Spinal cord (tissue), 10 donors: ENCODE results near the gene CDKN2B. TPM values are rescaled to one million over a fixed set of nuclear protein-coding genes. Genes with fewer than 3 reads are reported as not detected.

Experiments
- DNase-seq, 6 donors: peaks; one replicate each; pipeline versions ENCODE4 v3.0.0 to v3.0.0-alpha.2; 2013 to 2015; ENCODE audit warnings: low spot score in 6 of 6, low read depth in 4 of 6
- H3K27ac ChIP-seq: one replicate; pipeline ENCODE4 v1.5.1; 2013; ENCODE audit warnings: low read depth, low read length, control low read depth
- H3K27me3 ChIP-seq: one replicate; pipeline ENCODE4 v1.6.1; 2013; ENCODE audit warnings: low read length; ENCODE audit not compliant: control insufficient read depth, insufficient read depth
- H3K36me3 ChIP-seq: one replicate; pipeline ENCODE4 v1.6.1; 2013; ENCODE audit warnings: low read length; ENCODE audit not compliant: control insufficient read depth, insufficient read depth
- H3K4me1 ChIP-seq: one replicate; pipeline ENCODE4 v1.6.1; 2013; ENCODE audit warnings: low read length; ENCODE audit not compliant: control insufficient read depth, insufficient read depth
- H3K4me3 ChIP-seq: one replicate; pipeline ENCODE4 v1.5.1; 2013; ENCODE audit warnings: low read depth, low read length, control low read depth
- H3K9me3 ChIP-seq: one replicate; pipeline ENCODE4 v1.6.1; 2013; ENCODE audit warnings: low read length; ENCODE audit not compliant: control insufficient read depth, insufficient read depth
- WGBS: methylation state at CpG from one replicate; pipeline ENCODE4 v1.1.5; 2013; ENCODE audit warnings: missing lambda C conversion rate; ENCODE audit not compliant: insufficient coverage; 5-methylcytosine and 5-hydroxymethylcytosine counted together
- polyA plus RNA-seq, 2 donors: library from polyadenylated mRNA; unstranded; fragments of 120-200 nt; gene quantifications; one replicate each; pipeline ENCODE4 v1.2.1, GENCODE V29; 2013; ENCODE audit not compliant: insufficient read length in 2 of 2
- total RNA-seq, 2 donors: library from RNA; depleted of rRNA in 1 of 2; stranded (reverse); fragments of 120-200 nt in 1 of 2; fragments of >200 nt in 1 of 2; gene quantifications; one replicate each; pipeline versions ENCODE4 v1.2.3 to v1.2.4, GENCODE V29; 2013 to 2014
- donor health status: healthy.

The CDKN2B gene
- total and polyA plus RNA-seq, 4 donors, result 0.79 to 1.8 (median 1.4) TPM

- H3K9me3 ChIP-seq, result peaks cover 1% of the 10 kb centered on the region
- H3K27ac ChIP-seq, result no peak overlapping the region
- H3K27me3 ChIP-seq, result peaks cover 75% of the 10 kb centered on the region
- peaks cover 26% of the 10 kb centered on the region for H3K4me1 ChIP-seq
- no peak overlapping the region for H3K4me3 ChIP-seq
- no CpG with 5 or more reads among the region's 5 CpGs for WGBS
- no peaks in the 10 kb centered on the region for H3K36me3 ChIP-seq
- no peak for DNase-seq
Observed at GRCh38 chr9:21996858-21997257, 12.2 kb downstream of the CDKN2B start.

- Histone ChIP-seq H3K4me3 (no peak overlapping the region), H3K27ac (no peak overlapping the region), H3K9me3 (peaks cover 1% of the 10 kb centered on the region), H3K4me1 (peaks cover 26% of the 10 kb centered on the region), H3K36me3 (no peaks in the 10 kb centered on the region), H3K27me3 (peaks cover 74% of the 10 kb centered on the region)
- WGBS, result 31% methylated on average over 4 of the region's 9 CpGs
- no peak for DNase-seq
Observed at GRCh38 chr9:21996438-21996837, 12.7 kb downstream of the CDKN2B start.

- peak overlapping the region; percentile 7 for H3K27ac ChIP-seq
- peak in 1 of 6 donors; percentile 10 for DNase-seq
- H3K36me3 ChIP-seq, result no peaks in the 10 kb centered on the region
- WGBS, result 8% methylated on average over 54 of the region's 54 CpGs
- H3K4me1 ChIP-seq, result peaks cover 26% of the 10 kb centered on the region
- H3K27me3 ChIP-seq, result peaks cover 75% of the 10 kb centered on the region
- H3K4me3 ChIP-seq, result peak overlapping the region; percentile 62
- peaks cover 1% of the 10 kb centered on the region for H3K9me3 ChIP-seq
Observed at GRCh38 chr9:21995666-21996398, 13.3 kb downstream of the CDKN2B start.

GRCh38 chr9:21995006-21995665 is 14.0 kb downstream of the CDKN2B start:
- Histone ChIP-seq H3K4me3 (peak overlapping the region; percentile 62), H3K9me3 (peaks cover 1% of the 10 kb centered on the region), H3K4me1 (peaks cover 26% of the 10 kb centered on the region), H3K27me3 (peaks cover 76% of the 10 kb centered on the region), H3K36me3 (no peaks in the 10 kb centered on the region), H3K27ac (peak overlapping the region; percentile 7)
- WGBS, result under 1% methylated on average over 55 of the region's 56 CpGs
- DNase-seq, result peak in 2 of 6 donors; percentile 63 to 76

- Histone ChIP-seq H3K27ac (peak within 1 kb of the TSS; percentile 7), H3K4me1 (peaks cover 30% of the 10 kb centered on the region), H3K27me3 (peaks cover 77% of the 10 kb centered on the region), H3K4me3 (peak within 1 kb of the TSS; percentile 62), H3K9me3 (peaks cover 1% of the 10 kb centered on the region), H3K36me3 (no peaks in the 10 kb centered on the region)
- WGBS, result 0% methylated on average over 34 of the region's 43 CpGs
- DNase-seq, result peak in 2 of 6 donors; percentile 59 to 68
Observed at GRCh38 chr9:21994556-21995005, 14.5 kb downstream of the CDKN2B start, which contains the start of gene CDKN2B-AS1. Gene CDKN2B-AS1 (plus strand): TSS chr9:21994791.

GRCh38 chr9:21993893-21994555 is 15.1 kb downstream of the CDKN2B start, which contains the start of gene CDKN2A:
Gene CDKN2A (minus strand): TSS chr9:21994392.
- Histone ChIP-seq H3K4me1 (peaks cover 30% of the 10 kb centered on the region), H3K27ac (peak within 1 kb of the TSS; percentile 7), H3K36me3 (no peaks in the 10 kb centered on the region), H3K4me3 (peak within 1 kb of the TSS; percentile 62), H3K27me3 (peaks cover 83% of the 10 kb centered on the region), H3K9me3 (peaks cover 1% of the 10 kb centered on the region)
- DNase-seq, result peak in 1 of 6 donors; percentile 9
- WGBS, result 1% methylated on average over 40 of the region's 53 CpGs

- peak in 1 of 6 donors; percentile 9 for DNase-seq
- Histone ChIP-seq H3K27me3 (peaks cover 89% of the 10 kb centered on the region), H3K9me3 (peaks cover 1% of the 10 kb centered on the region), H3K27ac (no peak overlapping the region), H3K4me1 (peaks cover 30% of the 10 kb centered on the region), H3K4me3 (no peak overlapping the region), H3K36me3 (no peaks in the 10 kb centered on the region)
- 30% methylated on average over 1 of the region's 4 CpGs for WGBS
Observed at GRCh38 chr9:21993007-21993406, 16.1 kb downstream of the CDKN2B start.

GRCh38 chr9:21991072-21991959 is 17.8 kb downstream of the CDKN2B start:
- peaks cover 1% of the 10 kb centered on the region for H3K9me3 ChIP-seq
- no peak overlapping the region for H3K27ac ChIP-seq
- H3K4me1 ChIP-seq, result peaks cover 30% of the 10 kb centered on the region
- WGBS, result no CpG with 5 or more reads among the region's 5 CpGs
- peaks cover 93% of the 10 kb centered on the region for H3K27me3 ChIP-seq
- no peaks in the 10 kb centered on the region for H3K36me3 ChIP-seq
- H3K4me3 ChIP-seq, result no peak overlapping the region
- no peak for DNase-seq
